Neural progenitor cell (in vitro differentiated cells): ENCODE measurements around the gene RPS19.

Experiments
- CTCF ChIP-seq: fragments of 200-600 bp; sonication (generic); IDR thresholded peaks from 2 replicates; pipeline ENCODE4 v1.5.1; 2017; ENCODE audit warnings: antibody characterized with exemption, mild to moderate bottlenecking
- EZH2phosphoT487 ChIP-seq: fragments of 200-600 bp; sonication (generic); IDR thresholded peaks from 2 replicates; pipeline ENCODE4 v1.6.1; 2017; ENCODE audit warnings: antibody characterized with exemption

- TF ChIP-seq CTCF (no peak), EZH2phosphoT487 (no peak)
These were observed 57.6 kb downstream of the RPS19 start for GRCh38 chr19:41917676-41918075.
